Nephron progenitor cell (in vitro differentiated cells): ENCODE data around the gene JAZF1.
"Not testable (repeated sequence)": the region's sequence is repeated elsewhere in the genome, so short reads cannot be mapped to it uniquely, and the experiment has no call there.

ENCODE experiments used
- DNase-seq: peaks from one replicate; pipeline ENCODE4 v3.0.0; 2021
- H3K27ac Mint-ChIP-seq: 2 replicates; pipeline ENCODE4 v1.8.0; 2021; ENCODE audit warnings: mild to moderate bottlenecking, moderate library complexity, mixed read lengths
- H3K27me3 Mint-ChIP-seq: 2 replicates; pipeline ENCODE4 v1.8.0; 2021; ENCODE audit warnings: mild to moderate bottlenecking, low read depth, mixed read lengths; ENCODE audit not compliant: poor library complexity
- H3K36me3 Mint-ChIP-seq: 2 replicates; pipeline ENCODE4 v1.8.0; 2021; ENCODE audit warnings: low read depth, mixed read lengths
- H3K4me1 Mint-ChIP-seq: 2 replicates; pipeline ENCODE4 v1.8.0; 2021; ENCODE audit warnings: mixed read lengths
- H3K4me3 Mint-ChIP-seq: 2 replicates; pipeline ENCODE4 v1.8.0; 2021; ENCODE audit warnings: mild to moderate bottlenecking, moderate library complexity, mixed read lengths
- H3K9me3 Mint-ChIP-seq: 2 replicates; pipeline ENCODE4 v1.8.0; 2021; ENCODE audit warnings: mild to moderate bottlenecking, moderate library complexity, mixed read lengths
- TF ChIP-seq, protein P1 (sequence below): fragments of 200-600 bp; sonication (generic); IDR thresholded peaks from 2 replicates; pipeline ENCODE4 v1.5.0; 2021; ENCODE audit warnings: antibody characterized with exemption

JAZF1 gene

DNA sequence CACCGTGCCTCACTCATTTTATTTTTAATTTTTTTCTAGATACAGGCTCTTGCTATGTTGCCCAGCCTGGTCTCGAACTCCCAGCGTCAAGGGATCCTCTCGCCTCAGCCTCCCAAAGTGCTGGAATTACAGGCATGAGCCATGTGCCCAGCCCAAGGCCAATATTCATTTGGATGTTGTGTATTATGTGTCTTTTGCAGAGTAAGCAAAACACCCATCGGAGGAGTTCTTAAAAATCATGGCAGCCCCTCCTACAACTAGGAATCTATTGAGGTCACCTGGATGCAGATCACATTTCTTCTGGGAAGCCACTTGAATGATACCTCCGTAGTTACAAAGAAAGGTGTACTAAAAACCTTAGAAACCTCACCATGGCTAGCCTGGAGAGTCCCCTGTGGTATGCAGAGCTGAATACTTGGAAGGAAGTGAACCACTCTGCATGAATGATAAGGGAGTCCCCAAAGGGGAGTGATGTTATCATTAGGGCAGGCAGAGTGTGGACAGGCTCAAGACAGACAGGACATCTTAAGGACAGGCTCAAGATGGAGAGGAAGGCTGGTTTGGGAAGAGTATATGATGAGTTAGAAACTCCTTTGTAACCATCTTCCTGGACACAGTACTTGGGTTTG lies 254.9 kb downstream of the JAZF1 start:
- Mint-ChIP-seq H3K4me3 (no peak overlapping the region), H3K9me3 (no peaks in the 10 kb centered on the region), H3K27ac (no peak overlapping the region), H3K27me3 (peaks cover 10% of the 10 kb centered on the region), H3K4me1 (peaks cover 17% of the 10 kb centered on the region), H3K36me3 (no peaks in the 10 kb centered on the region)
- TF ChIP-seq, protein P1, sequence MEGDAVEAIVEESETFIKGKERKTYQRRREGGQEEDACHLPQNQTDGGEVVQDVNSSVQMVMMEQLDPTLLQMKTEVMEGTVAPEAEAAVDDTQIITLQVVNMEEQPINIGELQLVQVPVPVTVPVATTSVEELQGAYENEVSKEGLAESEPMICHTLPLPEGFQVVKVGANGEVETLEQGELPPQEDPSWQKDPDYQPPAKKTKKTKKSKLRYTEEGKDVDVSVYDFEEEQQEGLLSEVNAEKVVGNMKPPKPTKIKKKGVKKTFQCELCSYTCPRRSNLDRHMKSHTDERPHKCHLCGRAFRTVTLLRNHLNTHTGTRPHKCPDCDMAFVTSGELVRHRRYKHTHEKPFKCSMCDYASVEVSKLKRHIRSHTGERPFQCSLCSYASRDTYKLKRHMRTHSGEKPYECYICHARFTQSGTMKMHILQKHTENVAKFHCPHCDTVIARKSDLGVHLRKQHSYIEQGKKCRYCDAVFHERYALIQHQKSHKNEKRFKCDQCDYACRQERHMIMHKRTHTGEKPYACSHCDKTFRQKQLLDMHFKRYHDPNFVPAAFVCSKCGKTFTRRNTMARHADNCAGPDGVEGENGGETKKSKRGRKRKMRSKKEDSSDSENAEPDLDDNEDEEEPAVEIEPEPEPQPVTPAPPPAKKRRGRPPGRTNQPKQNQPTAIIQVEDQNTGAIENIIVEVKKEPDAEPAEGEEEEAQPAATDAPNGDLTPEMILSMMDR: no peak
- no peak for DNase-seq

DNA sequence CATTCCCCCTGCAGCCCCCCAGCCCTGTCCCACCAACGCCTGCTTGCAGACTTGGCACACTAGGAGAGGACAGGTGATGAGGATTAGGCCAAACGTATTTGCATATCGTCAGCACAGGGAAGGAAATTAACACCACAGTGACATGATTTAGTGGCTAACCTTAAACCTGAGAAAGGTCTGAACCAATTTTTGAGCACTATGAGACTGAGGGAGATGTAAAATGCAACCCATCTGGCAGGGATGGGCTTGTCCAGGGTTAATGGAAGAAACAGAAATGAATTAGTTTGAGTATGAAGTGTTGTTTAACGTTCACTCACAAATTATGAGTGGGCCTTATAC lies 257.0 kb downstream of the JAZF1 start:
- Mint-ChIP-seq H3K9me3 (no peaks in the 10 kb centered on the region), H3K27me3 (peaks cover 4% of the 10 kb centered on the region), H3K4me3 (no peak overlapping the region), H3K4me1 (peaks cover 24% of the 10 kb centered on the region), H3K27ac (no peak overlapping the region), H3K36me3 (no peaks in the 10 kb centered on the region)
- TF ChIP-seq, protein P1: no peak
- DNase-seq: no peak

DNA sequence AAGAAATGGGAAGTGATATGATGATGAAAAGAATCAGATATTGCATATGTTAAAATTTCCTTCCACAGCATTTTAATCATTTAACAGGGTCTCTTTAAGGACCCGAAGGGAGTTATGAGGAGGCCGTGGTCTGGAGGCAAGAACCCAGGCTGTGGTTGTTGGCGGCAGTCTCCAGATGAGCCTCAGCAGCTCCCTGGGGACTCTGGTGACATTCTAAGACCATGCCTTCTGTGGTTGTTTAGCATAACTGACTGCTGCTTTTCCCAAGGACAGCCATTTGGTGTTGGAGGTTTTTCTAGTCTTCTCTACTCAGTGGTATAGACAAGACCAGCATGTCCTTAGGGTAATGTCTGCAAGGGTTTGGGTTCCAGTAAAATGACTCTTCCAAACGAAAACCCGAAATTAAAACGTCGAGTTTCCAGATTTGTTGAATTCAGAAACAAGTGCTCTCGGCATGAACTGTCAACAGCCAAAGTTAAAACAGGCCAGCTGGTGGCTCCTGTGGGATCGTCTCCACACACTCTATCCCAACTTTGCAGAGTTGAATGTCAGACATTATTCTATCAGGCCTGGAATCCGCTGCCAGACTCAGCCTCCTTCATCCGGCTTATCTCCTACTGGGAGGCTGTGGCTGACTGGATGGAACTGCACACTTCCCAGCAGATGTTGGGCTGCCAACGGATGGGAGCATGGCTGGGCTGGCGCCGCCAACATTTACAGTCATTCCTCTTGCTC lies 257.5 kb downstream of the JAZF1 start:
- DNase-seq: no peak
- Mint-ChIP-seq H3K27ac (no peak overlapping the region), H3K4me1 (peaks cover 25% of the 10 kb centered on the region), H3K4me3 (no peak overlapping the region), H3K36me3 (no peaks in the 10 kb centered on the region), H3K27me3 (peaks cover 4% of the 10 kb centered on the region), H3K9me3 (no peaks in the 10 kb centered on the region)
- TF ChIP-seq, protein P1: no peak

- H3K36me3 Mint-ChIP-seq, H3K27ac Mint-ChIP-seq, H3K4me3 Mint-ChIP-seq, H3K9me3 Mint-ChIP-seq, DNase-seq, H3K27me3 Mint-ChIP-seq: not testable (repeated sequence)
- peaks cover 30% of the 10 kb centered on the region for H3K4me1 Mint-ChIP-seq
Observed at GRCh38 chr7:27922389-27922788, 258.2 kb downstream of the JAZF1 start.

DNA sequence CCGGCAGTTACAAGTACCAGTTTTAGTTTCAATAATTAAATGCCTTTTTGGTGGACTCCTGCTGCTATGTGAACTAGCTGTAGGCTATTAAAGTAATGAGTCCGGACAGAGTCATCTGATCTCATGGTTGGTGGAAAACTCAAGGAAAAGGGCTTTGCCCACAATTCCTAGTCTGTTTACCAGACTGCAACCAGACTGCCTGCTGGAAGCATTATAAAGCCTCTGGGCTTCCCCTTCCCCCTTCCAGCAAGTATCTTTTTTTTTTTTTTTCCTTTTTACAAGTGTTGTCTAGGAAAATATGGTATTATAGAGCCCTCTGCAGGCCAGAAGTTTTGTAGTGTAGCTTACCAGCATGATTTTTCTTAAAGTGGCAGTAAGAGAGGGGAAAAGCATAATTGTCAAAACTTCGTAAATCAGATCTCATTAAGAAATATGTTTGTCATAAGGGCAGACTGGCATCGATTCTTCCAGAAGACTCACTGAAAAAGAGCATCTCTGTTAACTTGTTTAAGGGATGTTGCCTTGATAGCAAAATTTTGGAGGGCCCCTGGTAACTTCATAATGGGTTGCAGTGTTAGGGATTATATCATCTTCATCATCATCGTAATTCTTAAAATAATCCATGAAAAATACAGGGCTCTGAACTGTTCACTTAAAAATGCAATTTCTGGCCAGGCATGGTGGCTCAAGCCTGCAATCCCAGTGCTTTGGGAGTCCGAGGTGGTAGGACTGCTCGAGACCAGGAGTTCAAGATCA lies 259.3 kb downstream of the JAZF1 start:
- Mint-ChIP-seq H3K36me3 (no peaks in the 10 kb centered on the region), H3K4me3 (no peak overlapping the region), H3K4me1 (peaks cover 30% of the 10 kb centered on the region), H3K27me3 (no peaks in the 10 kb centered on the region), H3K27ac (no peak overlapping the region), H3K9me3 (peaks cover 7% of the 10 kb centered on the region)
- peak; percentile 22 for DNase-seq
- TF ChIP-seq, protein P1: peak; percentile 53

GRCh38 chr7:27920281-27920946 lies 260.2 kb downstream of the JAZF1 start:
- H3K4me3 Mint-ChIP-seq: no peak overlapping the region
- DNase-seq: no peak
- peaks cover 12% of the 10 kb centered on the region for H3K9me3 Mint-ChIP-seq
- H3K27ac Mint-ChIP-seq: no peak overlapping the region
- TF ChIP-seq, protein P1: no peak
- no peaks in the 10 kb centered on the region for H3K27me3 Mint-ChIP-seq
- no peaks in the 10 kb centered on the region for H3K36me3 Mint-ChIP-seq
- peaks cover 30% of the 10 kb centered on the region for H3K4me1 Mint-ChIP-seq
